GM12875 (cell line): ENCODE results near the gene FSTL5.

Experiments used
- H3K4me3 ChIP-seq: one replicate; pipeline ENCODE4 v1.5.1; 2011; ENCODE audit warnings: low read depth, low read length, control low read depth
- TF ChIP-seq, protein P1 (sequence below): IDR thresholded peaks from 2 replicates; pipeline ENCODE4 v1.5.1; 2011; ENCODE audit warnings: low read depth, mild to moderate bottlenecking, control low read depth, inconsistent platforms, low read length, moderate library complexity, borderline replicate concordance; ENCODE audit not compliant: insufficient read depth

FSTL5 gene

DNA sequence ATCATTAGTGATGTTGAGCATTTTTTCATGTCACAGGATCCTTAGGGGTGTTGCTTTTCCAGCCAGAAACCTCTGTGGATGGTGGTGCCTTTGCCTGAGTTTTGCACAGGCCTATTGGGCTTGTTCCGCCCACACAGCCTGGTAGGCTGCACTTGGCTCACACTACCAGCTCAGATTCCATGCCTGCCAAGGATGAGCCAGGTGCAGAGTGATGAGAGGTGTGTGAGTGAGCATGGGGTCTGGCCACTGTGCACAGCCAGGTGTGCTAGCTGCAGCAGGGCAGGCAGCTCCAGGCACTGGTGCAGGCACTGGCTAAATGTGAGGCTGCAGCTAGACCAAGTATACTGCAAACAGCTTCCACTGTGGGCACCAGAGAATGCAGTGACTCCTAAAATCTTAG, 341.6 kb downstream of the FSTL5 start:
- TF ChIP-seq, protein P1, sequence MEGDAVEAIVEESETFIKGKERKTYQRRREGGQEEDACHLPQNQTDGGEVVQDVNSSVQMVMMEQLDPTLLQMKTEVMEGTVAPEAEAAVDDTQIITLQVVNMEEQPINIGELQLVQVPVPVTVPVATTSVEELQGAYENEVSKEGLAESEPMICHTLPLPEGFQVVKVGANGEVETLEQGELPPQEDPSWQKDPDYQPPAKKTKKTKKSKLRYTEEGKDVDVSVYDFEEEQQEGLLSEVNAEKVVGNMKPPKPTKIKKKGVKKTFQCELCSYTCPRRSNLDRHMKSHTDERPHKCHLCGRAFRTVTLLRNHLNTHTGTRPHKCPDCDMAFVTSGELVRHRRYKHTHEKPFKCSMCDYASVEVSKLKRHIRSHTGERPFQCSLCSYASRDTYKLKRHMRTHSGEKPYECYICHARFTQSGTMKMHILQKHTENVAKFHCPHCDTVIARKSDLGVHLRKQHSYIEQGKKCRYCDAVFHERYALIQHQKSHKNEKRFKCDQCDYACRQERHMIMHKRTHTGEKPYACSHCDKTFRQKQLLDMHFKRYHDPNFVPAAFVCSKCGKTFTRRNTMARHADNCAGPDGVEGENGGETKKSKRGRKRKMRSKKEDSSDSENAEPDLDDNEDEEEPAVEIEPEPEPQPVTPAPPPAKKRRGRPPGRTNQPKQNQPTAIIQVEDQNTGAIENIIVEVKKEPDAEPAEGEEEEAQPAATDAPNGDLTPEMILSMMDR, result no peak
- no peak overlapping the region for H3K4me3 ChIP-seq

DNA sequence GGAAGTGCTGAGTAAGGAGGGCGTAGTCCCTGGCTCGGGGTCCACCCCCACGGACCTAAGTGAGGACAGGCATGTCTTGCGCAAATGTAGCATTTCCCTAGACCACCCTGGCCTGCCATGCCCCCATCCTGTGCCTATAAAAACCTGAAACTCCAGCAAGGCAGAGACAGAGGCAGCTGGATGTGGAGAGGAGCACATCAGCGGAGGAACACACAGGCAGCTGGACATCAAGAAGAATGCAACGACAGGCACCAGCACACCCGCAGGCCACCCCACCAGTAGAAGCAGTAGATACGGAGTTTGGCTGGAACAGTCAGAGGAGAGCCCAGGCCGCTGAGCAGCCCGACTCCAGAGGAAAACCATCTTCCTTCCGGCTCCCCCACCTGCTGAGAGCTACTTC, 345.9 kb downstream of the FSTL5 start:
- TF ChIP-seq, protein P1, result no peak
- H3K4me3 ChIP-seq, result no peak overlapping the region

DNA sequence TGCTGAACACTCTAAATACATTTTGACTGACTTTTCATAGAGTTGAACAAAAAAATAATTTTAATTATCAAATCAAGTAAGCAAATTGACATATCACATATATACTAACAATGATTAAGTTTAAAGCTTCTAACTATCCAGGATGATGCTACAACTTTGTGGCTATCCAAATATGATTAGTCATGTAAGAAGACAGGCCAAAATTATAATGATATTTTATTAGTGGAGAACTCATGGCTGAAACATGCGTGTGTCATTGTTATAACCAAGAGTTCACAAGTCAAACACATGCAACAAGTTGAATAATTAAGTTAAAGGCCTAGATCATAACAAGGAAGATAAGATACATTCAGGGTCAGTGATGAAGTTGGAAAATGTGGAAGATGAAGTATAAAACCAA, 346.8 kb downstream of the FSTL5 start:
- H3K4me3 ChIP-seq, result no peak overlapping the region
- TF ChIP-seq, protein P1, result no peak

DNA sequence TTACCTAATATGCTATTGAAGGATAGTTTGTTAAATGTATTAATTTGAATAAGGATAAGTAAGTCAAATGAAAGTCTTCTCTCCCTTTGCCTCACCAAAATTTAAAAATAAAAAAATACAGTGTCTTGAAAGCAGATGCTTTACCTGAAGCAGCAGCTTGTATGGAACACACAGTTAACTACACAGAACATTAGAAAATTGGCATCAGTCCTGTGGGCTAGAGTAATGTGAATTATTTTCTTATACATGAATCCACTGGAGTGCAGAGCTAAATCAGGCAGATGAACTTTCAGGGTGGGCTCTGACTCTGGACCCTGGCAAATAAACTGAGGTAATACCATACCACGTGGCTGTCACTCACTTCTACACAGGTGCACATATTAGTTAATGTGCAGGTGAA, 348.0 kb downstream of the FSTL5 start:
- TF ChIP-seq, protein P1, result no peak
- no peak overlapping the region for H3K4me3 ChIP-seq

DNA sequence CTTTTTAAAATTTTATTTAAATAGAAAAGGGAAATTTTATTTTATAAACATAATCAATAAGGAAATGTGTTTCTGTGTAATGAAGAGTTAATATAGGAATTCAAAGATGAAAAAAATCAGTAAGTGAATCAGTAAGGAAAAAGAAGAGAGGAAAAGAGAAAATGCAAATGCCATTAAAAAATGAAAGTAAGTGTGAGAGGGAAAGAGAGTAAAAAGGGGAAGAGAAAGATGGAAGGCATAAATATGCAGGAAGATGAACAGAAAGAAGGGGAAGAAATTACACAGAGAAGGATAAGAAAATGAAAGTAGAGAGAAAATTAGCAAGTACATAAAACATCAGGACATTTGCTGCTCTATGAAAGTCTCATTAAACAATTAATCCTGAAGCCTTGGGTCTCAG, 349.9 kb downstream of the FSTL5 start:
- TF ChIP-seq, protein P1, result no peak

DNA sequence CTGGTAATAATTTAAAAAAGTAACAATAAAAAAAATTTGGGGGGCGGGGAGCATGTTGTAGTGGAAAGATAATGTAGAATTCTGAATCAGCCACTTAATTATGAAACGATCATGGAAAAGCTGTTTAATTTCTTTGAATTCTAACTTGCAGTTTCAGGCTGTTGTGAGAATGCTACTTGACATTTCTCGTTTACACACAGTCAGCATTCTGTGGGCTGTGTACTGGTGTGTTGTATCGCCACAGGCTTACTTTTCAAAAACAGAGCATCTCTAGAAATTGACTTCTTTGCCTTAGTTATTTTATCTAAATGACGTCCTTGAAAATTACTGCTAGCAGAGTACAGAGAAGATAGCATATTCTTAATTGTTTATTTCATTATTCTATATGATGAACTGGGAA, 350.4 kb downstream of the FSTL5 start:
- no peak overlapping the region for H3K4me3 ChIP-seq
- TF ChIP-seq, protein P1, result no peak

More for the DNA sequence above, 349.9 kb downstream of the FSTL5 start:
- no peak overlapping the region for H3K4me3 ChIP-seq

DNA sequence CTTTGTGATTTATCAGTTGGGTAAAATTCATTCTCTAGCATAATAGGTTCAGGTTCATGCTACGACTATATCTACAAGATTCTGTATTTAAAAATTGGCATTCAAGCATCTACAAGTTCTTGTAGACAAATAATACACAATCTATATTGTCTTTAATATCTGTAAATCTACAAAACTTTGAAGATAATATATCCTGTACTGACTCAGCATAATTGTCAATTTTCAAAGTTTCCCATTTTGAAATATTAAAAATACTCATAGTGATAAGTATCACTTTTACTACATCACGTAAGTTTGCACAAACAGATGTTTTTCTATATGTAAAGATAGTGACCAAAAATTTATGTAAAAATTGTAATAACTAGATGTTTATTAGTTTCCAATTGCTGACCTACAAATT, 360.6 kb downstream of the FSTL5 start:
- TF ChIP-seq, protein P1, result no peak
- H3K4me3 ChIP-seq, result no peak overlapping the region
